Measurements from ENCODE around the gene NRP1.
A peak's percentile ranks its signal among the peaks of the same experiment; 100 is the strongest.
"Not testable (repeated sequence)": the region's sequence is repeated elsewhere in the genome, so short reads cannot be mapped to it uniquely, and the experiment has no call there.

Gene NRP1

DNA sequence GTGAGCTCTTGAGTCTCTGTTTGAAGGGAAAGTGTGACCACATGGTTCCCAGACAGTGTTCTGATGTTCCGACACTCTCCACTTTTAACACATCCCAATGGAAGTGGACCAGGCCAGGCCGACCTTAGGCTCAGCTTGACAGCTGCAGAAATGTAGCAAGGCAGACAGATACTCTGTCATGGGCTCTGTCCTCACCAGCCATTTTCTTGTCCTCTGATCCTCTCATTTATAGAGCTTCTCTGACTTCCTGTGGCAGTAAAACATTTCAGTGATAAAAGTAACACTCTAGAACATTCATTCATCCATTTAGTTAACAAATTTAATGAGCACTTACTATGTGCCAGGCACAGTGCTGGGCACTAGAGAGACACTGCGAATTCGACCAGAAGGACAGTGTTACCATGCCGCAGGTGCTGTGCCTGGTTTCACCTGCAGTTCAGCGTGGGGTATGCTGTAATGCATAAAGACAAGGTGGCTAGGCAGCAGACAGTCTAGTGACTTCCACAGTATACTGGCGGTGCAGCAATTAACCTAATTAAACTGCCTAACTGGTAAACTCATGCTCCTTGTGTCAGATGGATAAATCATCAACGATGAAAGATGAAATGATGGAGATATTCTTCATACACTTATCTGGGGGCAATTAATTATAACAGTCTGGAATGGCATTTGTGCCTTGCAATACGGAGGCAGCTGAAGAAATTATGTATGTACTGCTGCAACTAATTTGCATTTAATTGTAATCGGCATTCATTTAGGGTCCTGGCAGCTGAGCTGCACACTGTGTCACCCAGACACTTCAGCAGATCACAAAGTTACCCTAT lies 188.1 kb downstream of the NRP1 start:
- H3K4me3 ChIP-seq (ENCODE audit: low read depth, low read length) = no peak overlapping the region
- no peak for DNase-seq (ENCODE audit: low read depth)

DNA sequence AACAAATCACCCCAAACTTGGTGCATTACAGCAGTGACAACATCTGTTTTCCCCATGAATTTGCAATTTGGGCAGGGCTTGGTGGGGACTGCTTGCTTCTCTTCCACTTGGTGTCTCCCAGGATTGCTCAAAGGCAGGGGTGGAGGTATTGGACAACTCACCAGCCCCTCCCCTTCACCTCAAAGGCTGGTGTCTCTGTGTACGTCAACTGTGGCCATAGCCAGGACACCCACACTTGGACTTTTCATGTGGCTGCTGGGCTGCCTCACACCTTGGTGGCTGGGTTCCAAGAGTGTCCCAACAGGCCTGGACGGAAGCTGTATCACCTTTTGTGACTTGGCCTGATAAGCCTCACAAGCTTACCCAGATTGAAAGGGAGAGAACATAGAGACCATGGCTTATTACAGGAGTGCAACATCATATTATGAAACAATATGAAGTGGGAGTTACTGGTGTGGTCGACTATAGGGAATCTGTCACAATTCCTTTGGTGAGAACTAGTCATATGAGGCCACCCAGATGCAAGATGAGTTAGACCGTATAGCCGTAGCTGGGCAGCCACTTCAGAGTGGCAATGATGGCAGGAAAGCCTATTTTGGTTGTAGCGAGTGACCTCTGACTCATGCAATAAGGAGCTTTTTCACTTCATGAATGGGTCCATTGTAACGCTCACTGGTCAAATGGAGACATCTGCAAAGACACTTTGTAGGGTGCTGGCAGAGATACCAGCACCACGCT lies 188.8 kb downstream of the NRP1 start:
- H3K4me3 ChIP-seq (ENCODE audit: low read depth, low read length) = no peak overlapping the region
- DNase-seq (ENCODE audit: low read depth) = no peak

DNA sequence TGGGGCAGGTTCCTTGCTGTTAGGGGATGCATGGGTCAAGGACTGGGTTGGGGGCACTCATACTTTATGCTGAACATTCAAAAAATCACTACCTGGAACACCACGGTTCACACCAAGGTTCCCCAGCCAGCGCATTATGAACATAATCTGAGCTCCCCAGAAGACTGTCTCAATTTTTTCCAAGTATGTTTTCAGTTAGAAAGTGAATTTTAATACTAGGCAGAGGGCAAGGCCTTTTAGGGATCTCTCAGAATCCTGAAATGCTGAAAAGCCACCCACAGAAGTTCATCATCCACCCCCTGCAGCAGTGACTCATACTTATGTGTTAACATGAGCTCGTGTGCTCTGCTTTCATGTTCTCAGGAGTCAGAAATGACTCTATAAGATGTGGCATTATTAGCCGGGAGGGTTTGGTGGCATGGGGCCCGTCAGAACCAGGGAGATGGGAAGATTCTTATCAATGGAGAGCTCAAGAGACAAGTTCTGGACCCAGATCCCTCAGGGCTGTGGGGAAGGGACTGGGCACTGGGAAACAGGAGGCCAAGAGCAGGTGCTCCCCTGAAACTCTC lies 191.2 kb downstream of the NRP1 start:
- no peak overlapping the region for H3K4me3 ChIP-seq (ENCODE audit: low read depth, low read length)
- peak; percentile 74 for DNase-seq (ENCODE audit: low read depth)

DNA sequence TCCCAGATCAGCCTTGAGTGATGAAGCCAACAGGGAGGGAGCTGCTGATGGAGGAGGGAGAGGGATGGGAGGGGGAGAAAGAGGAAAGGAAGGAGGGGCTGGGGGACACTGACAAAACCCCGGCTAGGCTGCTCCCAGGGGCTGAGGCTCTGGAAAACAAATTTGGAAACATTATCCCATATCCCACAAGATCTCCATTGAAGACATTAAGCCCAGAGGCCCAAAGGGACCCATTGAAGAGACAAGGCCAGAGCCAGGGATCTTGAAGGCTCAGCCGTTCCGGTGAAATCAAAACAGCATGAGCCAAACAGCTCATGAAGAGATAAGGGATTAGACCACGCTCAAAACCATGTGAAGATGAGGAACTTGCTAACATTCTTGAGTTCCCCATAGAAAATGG lies 192.2 kb downstream of the NRP1 start:
- H3K4me3 ChIP-seq (ENCODE audit: low read depth, low read length) = no peak overlapping the region
- no peak for DNase-seq (ENCODE audit: low read depth)

DNA sequence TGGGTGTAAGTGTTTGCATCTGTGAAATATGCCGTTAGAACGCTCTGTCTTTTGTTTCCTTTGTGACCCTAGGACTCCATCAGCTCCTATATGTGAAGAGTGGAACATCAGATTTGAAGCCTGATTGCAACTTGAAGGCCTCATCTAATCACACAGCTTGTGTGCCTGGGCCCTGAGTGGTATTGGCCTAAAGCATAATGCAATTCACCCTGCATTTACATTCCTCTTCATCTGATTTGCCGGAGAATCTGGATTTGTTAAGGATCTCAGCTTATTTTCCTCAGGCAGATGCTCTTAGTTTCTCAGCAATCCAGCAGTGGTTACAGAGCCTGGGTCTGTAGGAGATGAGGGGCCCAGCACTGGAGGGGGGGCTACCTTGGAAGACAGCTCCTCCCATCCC lies 193.2 kb downstream of the NRP1 start:
- DNase-seq (ENCODE audit: low read depth) = no peak

DNA sequence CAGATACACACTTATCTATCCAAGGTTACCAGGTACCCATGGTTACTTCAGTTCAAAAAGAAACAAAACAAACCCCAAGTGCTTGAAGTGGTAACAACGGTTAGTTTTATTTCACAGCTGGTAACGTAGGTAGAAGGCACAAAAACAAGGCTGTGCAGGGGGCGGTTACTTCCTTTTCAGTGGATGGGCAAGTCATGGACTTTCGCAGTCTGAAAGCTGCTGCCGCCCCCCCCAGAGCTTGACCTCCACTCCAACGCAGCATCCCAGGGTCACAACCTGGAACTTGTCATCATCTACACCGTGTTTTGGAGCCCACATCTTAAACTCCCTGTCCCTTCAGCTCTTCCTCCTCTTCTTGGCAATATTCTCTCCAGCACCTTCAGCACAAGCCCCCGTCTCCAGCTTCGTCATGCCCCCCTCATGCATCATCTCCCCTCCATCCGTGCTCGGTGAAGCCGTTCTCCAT lies 195.3 kb downstream of the NRP1 start:
- no peak for DNase-seq (ENCODE audit: low read depth)
- H3K4me3 ChIP-seq (ENCODE audit: low read depth, low read length) = no peak overlapping the region

More for the DNA sequence above, 193.2 kb downstream of the NRP1 start:
- H3K4me3 ChIP-seq (ENCODE audit: low read depth, low read length) = no peak overlapping the region

DNA sequence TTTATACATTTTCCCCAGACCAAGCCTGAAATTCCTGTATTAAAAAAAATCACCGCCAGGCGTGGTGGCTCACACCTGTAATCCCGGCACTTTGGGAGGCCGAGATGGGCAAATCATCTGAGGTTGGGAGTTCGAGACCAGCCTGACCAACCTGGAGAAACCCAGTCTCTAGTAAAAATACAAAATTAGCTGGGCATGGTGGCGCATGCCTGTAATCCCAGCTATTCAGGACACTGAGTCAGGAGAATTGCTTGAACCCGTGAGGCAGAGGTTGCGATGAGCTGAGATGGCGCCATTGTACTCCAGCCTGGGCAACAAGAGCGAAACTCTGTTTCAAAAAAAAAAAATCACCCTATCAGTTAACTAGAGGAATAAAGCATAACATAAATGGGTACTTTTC lies 195.8 kb downstream of the NRP1 start:
- H3K4me3 ChIP-seq (ENCODE audit: low read depth, low read length); DNase-seq (ENCODE audit: low read depth): not testable (repeated sequence)

DNA sequence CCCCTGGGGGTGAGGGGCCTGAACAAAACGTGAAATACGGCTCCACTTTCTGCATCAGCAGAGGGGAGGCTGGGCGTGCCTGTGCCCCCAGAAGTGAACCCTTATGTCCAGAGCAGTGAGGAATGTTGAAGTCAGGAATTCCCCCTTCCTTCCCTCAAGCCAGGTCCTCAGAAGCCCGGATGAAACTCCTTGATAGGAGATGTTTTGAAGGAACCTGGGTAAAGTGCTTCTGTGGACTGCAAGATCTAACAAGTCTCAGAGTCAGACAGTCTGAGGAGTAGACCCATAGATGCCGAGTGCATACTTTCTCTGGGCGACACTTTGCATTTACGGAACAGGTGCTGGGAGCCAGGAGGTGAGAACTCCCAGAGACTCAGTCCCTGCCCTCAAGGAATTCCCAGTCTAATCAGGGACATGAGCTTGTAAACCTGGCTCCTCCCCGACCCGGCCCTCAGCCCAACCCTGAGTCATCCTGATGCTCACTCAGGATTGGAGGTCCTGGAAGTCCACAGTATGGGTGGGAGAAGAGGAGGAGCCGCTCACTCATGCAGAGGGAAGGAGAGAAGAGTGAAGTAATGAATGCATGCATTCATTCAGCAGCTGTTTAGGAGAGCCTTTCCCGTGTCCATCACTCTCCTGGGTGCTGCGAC lies 197.0 kb downstream of the NRP1 start:
- H3K4me3 ChIP-seq (ENCODE audit: low read depth, low read length) = no peak overlapping the region
- DNase-seq (ENCODE audit: low read depth) = no peak

DNA sequence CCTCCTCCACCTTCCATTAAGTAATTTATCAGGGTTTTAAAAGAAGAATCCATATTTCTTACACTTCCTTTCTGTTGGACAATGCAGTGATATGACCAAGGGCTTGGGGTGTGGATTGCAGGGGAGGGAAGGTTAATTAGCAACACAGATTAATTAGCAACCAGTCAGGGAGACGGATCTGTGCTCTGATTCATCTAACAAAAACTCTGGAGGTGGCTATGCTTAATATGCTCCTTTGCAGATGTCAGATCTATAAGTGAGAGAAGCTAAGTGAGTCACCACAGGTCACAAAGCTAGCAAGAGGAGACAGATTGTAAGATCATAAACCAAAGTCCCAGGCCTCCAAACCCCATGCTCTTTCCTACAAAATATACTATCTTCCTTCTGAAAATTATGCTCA lies 197.7 kb downstream of the NRP1 start:
- no peak overlapping the region for H3K4me3 ChIP-seq (ENCODE audit: low read depth, low read length)
- DNase-seq (ENCODE audit: low read depth) = no peak

DNA sequence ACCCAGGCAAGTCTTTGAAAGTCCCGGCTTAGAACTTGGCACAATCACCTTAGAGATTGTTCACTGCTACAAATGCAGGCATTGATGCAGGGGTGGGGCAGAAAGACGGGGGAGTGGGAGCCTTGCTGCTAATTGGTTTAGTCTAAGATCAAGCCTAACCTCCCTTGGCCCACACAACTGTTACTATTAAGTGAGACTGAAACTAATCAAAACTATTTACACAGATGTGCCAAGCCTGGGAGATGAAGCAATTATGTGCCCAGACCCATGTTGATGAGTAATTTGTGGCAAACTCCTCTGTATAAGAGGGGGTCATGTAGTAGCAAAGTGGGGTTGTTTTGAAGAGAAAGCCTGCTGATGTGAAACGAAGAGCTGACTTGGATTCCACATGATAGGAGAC lies 198.2 kb downstream of the NRP1 start:
- DNase-seq (ENCODE audit: low read depth) = no peak

DNA sequence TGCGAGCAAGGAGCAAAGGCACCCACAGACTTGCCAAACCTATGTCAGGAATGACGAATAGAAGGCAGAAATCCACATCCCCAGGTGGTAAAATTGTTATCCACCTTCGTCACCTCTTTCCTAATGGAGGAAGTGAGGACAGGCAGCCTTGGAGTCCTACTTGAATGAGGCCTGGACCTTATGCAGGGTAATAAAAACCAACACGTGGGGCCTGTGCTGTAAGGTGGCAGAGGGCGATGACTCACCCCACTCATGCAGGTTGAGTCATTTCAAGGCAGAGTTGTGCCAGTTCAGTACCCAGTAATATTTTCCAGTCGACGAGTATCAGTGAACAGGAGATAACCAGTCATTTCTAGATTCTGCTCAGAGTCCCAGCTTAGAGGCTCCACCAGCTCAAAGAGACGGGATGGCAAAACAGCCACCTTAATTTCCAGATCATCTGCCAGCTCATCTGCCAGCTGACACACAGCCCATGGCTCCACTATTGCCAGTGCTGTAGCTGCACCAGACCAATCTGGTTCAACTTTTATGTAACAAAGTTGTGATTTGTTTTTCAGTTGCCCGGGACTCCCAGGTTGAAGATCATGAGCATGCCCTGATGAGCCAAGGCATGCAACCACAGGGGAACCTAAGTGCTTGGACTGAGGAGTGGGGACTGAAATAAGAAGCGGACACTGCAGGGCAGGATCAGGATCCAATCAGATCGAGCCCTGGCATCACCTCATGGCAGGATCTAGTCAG lies 200.3 kb downstream of the NRP1 start:
- no peak overlapping the region for H3K4me3 ChIP-seq (ENCODE audit: low read depth, low read length)
- DNase-seq (ENCODE audit: low read depth) = peak; percentile 82

More for the DNA sequence above, 198.2 kb downstream of the NRP1 start:
- no peak overlapping the region for H3K4me3 ChIP-seq (ENCODE audit: low read depth, low read length)

DNA sequence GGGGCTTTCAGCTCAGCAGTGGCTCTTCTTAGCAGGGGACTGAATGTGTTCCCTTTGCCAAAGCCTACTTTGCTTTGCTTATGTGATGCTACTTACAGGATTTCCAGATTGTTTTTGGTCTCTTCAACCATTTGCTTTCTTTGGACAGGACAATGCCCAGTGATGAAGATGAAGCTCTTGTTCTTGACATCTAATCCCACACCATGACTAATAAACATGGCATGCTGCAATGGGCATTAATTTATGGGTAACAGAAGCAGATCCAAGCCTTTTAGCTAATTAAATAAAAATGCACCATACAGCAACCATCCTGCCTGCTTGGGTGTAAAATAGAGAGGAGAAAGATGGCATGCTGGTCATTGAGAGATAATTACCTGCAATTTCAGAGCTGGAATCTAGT lies 200.9 kb downstream of the NRP1 start:
- DNase-seq (ENCODE audit: low read depth) = no peak

DNA sequence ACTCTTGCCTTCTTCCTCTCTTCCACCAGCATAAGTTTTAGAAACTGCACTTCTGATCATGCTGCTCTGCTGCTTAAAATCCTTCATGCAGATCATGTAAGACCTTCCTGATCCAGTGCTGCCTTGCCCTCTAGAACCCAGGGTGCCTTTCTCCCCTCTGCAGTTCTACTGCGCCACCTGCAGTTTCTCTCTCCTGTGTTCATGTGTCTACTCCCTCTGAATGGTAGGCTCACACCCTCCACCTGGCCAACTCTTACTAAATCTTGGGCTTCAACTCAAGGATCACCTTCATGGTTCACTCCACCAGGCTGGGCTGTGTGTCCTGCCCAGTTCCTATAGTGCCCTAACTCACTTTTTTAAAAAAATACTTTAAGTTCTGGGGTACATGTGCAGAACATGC lies 201.8 kb downstream of the NRP1 start:
- H3K4me3 ChIP-seq (ENCODE audit: low read depth, low read length) = no peak overlapping the region
- DNase-seq (ENCODE audit: low read depth) = no peak

More for the DNA sequence above, 200.9 kb downstream of the NRP1 start:
- H3K4me3 ChIP-seq (ENCODE audit: low read depth, low read length) = no peak overlapping the region

DNA sequence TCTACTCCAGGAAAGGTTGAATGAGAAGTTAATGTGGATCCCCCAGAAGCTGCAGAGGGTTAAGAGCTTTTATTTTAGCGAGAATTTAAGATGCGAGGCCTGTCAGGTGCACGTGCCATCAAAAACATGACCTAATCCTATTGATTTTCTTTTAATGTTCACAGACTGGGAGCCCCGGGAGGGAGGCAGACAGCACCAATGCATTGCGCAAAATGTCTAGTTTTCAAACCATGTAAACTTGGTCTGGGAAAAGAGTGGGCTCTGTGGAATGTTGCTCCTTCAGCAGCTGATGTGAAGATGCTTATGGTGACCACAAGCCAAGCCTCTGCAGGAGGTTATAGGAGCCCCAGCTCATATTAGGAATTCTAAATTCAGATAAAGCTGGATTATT lies 204.5 kb downstream of the NRP1 start:
- no peak overlapping the region for H3K4me3 ChIP-seq (ENCODE audit: low read depth, low read length)
- peak; percentile 92 for DNase-seq (ENCODE audit: low read depth)

DNA sequence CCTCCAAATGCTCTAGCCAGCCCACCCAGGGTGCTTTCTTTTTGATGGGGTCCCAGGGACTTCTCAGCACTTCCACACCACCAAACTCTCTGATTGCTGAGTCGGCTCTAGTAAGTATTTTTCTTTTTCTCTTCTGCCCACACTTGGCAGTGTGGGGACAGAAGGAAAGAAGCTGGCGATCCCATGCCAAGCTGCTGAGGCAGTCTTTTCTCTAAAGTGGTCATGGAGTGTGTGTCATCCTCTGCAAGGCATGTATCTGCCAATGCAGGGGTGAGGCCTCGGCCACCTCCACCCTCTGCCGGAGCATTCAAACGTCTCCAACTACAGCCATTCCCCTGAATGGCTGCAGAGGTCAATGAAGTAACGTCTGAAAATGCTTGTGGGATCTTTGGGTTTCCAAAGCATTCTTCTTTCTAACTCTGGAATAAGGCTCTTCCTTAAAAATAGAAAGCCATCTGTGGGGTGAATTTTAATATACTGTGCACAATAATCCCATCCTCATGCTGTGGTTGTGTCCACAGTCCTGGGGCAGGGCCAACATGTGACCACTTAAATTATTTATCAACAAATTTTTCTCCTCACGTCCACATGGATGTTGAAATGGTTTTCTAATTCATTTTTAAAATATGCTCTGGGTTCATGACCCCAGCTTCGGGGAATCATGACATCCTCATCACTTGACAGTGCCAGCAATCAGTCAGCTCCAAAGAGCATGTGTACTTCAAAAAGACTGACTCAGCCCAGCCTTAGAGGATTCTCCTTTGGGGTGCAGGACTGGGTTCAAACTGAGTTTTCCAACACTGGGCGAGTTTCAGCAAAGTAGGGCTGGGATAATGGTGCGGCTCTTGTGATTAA lies 205.1 kb downstream of the NRP1 start:
- no peak overlapping the region for H3K4me3 ChIP-seq (ENCODE audit: low read depth, low read length)
- DNase-seq (ENCODE audit: low read depth) = peak; percentile 94

DNA sequence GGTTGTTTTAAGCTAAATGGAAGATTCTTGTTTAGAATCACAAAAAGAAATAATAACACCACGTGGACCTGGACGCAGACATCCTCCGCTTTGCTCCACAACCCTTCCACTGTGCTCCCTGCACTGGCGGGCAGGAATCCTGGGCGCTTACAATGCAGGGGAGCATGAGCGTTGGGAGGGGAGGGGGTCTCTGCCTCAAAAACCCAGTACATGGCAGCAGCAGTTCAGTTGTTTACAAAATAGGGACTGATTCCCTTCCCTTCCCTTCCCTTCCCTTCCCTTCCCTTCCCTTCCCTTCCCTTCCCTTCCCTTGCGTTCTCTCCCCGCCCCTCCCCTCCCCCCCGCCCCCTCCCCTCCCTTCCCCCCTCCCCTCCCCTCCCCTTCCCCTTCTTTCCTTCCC lies 206.8 kb downstream of the NRP1 start:
- DNase-seq (ENCODE audit: low read depth) = no peak

More for the DNA sequence above, 206.8 kb downstream of the NRP1 start:
- H3K4me3 ChIP-seq (ENCODE audit: low read depth, low read length) = no peak overlapping the region
